ENCODE data around the gene DPT. TPM values are rescaled to one million over a fixed set of nuclear protein-coding genes. Genes with fewer than 3 reads are reported as not detected.

The DPT gene
- total and polyA plus RNA-seq, 2 of the 4 experiments (the other 2 are of a cell fraction) = not detected

DNA sequence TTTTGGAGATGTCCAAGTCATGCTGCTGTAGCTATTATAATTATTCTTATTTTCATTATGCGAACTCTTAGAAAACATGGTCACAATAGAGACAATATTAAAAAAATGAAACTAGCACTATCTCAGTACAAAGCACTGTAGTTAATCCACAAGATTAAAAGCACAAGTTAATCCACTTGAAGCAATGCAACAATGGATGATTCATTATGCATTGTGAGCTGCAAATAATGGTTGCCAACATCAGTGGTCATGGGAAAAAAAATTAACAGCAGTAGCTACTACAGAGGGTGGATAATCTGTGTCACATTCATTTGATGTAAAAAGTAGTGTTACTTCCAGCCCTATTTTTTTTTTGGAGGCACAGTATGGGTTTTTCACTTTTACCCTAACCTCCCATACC lies 56.7 kb downstream of the DPT start:
- Histone ChIP-seq H4K8ac (ENCODE audit: low read depth in 2 of 2, low read length in 2 of 2) (no peak overlapping the region), H2AFZ (replicated peaks; ENCODE audit: low read length, poor library complexity) (no peak overlapping the region)
- POLR2A ChIA-PET (ENCODE audit: unreplicated experiment) = no interaction called here

More for the DNA sequence above, 56.7 kb downstream of the DPT start:
- no CpG with 5 or more reads among the region's 1 CpG for WGBS, 2 experiments (ENCODE audit: extremely low coverage in 2 of 2, insufficient read length in 1 of 2)
- H3K4ac ChIP-seq (ENCODE audit: low read depth, low read length) = no peak overlapping the region
- no peak overlapping the region for H2BK5ac ChIP-seq (ENCODE audit: low read depth, low read length, poor library complexity, severe bottlenecking)
- intact Hi-C loops (cut with micrococcal nuclease) (no loop called here), in situ Hi-C loops (cut with MboI; ENCODE audit: low sequenced_read_pairs) (no loop called here), dilution Hi-C loops (cut with HindIII; ENCODE audit: low sequenced_read_pairs, unreplicated experiment) (no loop called here)
- no peaks in the 10 kb centered on the region for H3K9me1 ChIP-seq (ENCODE audit: insufficient read depth, low read length)
- H3K18ac ChIP-seq (ENCODE audit: low read depth, low read length) = no peak overlapping the region
- H4K5ac ChIP-seq (ENCODE audit: low read depth, low read length) = no peak overlapping the region
- no peak overlapping the region for H2BK120ac ChIP-seq (ENCODE audit: low read depth, low read length)
- H2AK5ac ChIP-seq (ENCODE audit: low read depth, low read length) = no peak overlapping the region
- H3K4me3 ChIP-seq (ENCODE audit: insufficient read depth, low read depth, low read length) = no peak overlapping the region
- no peak overlapping the region for H2BK20ac ChIP-seq (ENCODE audit: low read depth, low read length)
- no TSS peak for BruUV-seq (replicated peaks)
- H3K36me3 ChIP-seq (ENCODE audit: control insufficient read depth, insufficient read depth, low read length) = no peaks in the 10 kb centered on the region
- H4K91ac ChIP-seq (ENCODE audit: insufficient read depth, low read depth, low read length) = no peak overlapping the region
- no peaks in the 10 kb centered on the region for H3K27me3 ChIP-seq (ENCODE audit: control insufficient read depth, insufficient read depth, low read length)
- TF ChIP-seq RCOR1 (IDR thresholded peaks at IDR 0.05; ENCODE audit: insufficient replicate concordance, low read length) (no peak), CEBPB (IDR thresholded peaks at IDR 0.05; ENCODE audit: low read depth, low read length) (no peak), MXI1 (IDR thresholded peaks at IDR 0.05; ENCODE audit: borderline replicate concordance, low read depth, low read length) (no peak), CTCF (conservative IDR thresholded peaks at IDR 0.05; ENCODE audit: low read depth, low read length) (no peak), BHLHE40 (IDR thresholded peaks at IDR 0.05; ENCODE audit: low read depth, low read length) (no peak), RAD21 (IDR thresholded peaks at IDR 0.05; ENCODE audit: low read length) (no peak), SMC3 (IDR thresholded peaks at IDR 0.05; ENCODE audit: low read depth, low read length) (no peak)
- no peak overlapping the region for H3K56ac ChIP-seq (ENCODE audit: extremely low read depth, insufficient read depth, low read length)
- CTCF ChIA-PET = interaction anchor here (0.6 kb wide), 1 partner anchor 203 kb away, joined by 3 read pairs; no protein-coding TSS in a partner anchor
- no peaks in the 10 kb centered on the region for H3K4me1 ChIP-seq (ENCODE audit: control insufficient read depth, insufficient read depth, low read length)
- ATAC-seq (ENCODE audit: low read depth) (no peak), DNase-seq (no peak)
- H2BK15ac ChIP-seq (ENCODE audit: low read depth, low read length) = no peak overlapping the region
- H4K20me1 ChIP-seq (ENCODE audit: insufficient read depth, low read length) = no peaks in the 10 kb centered on the region
- no peak overlapping the region for H2AK9ac ChIP-seq (replicated peaks; ENCODE audit: low read depth, low read length, poor library complexity)
- no peak overlapping the region for H3K9ac ChIP-seq (ENCODE audit: low read depth, low read length)
- no peak overlapping the region for H3K14ac ChIP-seq (replicated peaks; ENCODE audit: low read depth, low read length)
- no peaks in the 10 kb centered on the region for H3K79me1 ChIP-seq (ENCODE audit: low read depth in 1 of 2, low read length in 2 of 2)
- H3K9me3 ChIP-seq (ENCODE audit: control insufficient read depth, insufficient read depth, low read length) = peaks cover 1% of the 10 kb centered on the region; the same call in 1 of the 2 replicates
- no peak overlapping the region for H3K27ac ChIP-seq (ENCODE audit: insufficient read depth, low read length)
- no peak overlapping the region for H3K23ac ChIP-seq (ENCODE audit: low read depth, low read length)
- H3K4me2 ChIP-seq (ENCODE audit: low read depth, low read length) = no peak overlapping the region
